Stimulated activated CD8-positive, alpha-beta memory T cell treated with anti-CD3 and anti-CD28 coated beads, Interleukin-15, amount 100 ng/mL, for 1 hour (primary cell): ENCODE data around the gene BBS7.

ENCODE experiments used
- DNase-seq: peaks from one replicate; pipeline ENCODE4 v3.0.0-alpha.2; 2020; ENCODE audit warnings: low read depth

Gene BBS7

GRCh38 chr4:121791481-121791880 is 78.8 kb downstream of the BBS7 start:
- DNase-seq = no peak

DNA sequence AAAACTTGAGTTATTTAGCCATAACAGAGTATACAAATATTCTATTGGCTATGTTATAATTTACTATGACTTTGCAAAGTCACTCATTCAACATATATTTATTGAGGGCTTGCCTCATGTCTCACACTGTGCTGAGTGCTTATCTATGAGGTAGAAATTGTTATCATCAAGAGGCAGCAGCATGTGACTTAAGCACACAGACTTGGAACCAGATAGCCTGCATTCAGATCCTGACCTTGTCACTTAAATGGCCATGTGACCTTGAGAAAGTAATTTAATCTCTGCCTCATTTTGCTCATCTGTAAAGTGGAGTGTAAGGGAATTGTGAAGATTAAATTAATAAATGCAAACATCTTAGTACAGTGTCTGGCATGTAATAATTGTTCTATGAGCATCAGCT is 79.3 kb downstream of the BBS7 start:
- no peak for DNase-seq

DNA sequence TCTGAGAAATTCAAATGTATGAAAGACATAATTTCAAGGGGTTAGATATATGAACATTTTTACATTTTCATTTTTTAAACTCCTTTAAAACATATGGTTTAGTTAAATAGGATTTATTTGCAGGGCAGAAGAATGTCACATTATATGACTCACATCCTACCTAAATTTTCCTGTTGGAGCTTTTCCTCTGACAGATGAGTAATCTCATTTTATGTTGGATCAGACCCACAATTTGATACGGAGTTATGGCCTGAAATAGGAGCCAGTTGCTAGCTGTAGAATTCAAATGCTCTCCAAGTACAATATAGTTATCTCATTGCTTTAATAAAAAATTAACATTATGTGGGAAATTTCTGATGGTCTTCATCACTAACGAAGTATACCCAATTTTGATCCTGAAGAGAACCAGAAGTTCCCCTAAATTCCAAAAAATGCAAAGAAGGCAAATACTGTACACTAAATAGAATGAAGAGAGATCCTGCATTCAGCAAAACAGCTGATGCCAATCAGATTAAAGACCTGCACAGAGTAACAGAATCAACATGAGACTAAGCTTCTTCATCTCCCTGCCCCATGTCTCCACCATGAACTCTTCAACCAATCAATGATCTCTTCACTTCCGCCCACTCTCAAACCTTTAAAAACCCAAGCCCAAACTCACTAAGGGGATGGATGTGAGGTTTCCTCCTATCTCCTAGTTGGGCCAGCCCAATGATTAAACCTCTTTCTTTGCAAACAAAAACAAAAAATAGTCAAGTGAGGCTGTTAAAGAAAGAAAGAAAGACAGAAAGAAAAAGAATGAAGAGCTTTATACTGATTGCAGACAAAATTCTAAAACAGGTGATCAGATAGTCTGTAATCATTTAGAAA is 80.1 kb downstream of the BBS7 start:
- no peak for DNase-seq

DNA sequence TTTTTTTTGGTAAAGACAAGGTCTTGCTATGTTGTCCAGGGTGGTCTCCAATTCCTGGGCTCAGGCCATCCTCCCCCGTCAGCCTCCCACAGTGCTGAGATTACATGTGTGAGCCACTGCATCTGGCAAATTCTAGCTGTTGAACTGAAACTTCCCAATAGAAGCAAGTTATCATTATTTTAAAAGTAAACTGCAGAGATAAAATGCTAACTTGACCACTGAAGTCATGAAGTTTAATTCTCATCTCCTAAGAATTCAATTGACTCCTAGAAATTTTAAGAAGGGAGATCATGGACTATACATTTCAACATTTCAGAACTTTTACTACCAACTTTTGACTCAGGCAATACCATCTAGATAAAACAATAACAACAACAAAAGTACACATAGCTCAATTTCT is 80.8 kb downstream of the BBS7 start:
- no peak for DNase-seq

DNA sequence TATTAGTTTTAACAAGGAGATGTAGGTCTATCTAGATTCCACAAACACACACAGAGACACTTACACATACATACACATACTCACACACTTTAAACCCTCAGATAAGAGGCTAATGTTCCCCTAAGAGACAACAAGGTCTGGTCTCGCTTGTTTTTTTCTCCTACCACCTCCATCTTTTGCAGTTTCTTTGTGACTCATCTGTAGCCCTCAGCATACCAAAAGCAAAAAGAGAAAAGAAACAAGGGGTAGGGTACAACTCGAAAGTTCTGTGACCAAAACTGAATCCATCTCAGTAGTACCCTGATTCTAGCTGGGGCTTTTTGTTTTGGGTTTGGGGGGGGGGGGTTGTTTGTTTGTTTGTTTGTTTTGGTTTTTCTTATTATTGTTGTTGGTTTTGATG is 81.4 kb downstream of the BBS7 start:
- no peak for DNase-seq

DNA sequence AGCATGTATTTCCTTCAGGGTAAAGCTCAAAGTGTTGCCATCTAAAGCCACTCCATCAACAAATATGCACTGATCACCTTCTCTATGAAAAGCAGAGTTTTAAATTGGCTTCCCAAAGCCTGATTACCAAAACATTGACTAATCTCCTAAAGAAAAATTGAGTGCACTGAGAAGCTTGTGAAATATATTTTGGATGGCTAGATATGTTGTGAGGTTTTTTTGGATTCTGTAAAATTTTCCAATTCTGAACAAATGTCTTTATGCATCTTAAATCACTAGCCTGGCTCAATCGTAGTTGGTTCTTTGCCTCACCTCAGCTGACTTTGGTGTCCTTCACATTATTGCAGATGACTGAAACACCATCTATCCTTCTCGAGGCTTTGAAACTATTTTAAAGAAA is 84.1 kb downstream of the BBS7 start:
- no peak for DNase-seq

- DNase-seq = no peak
Observed at GRCh38 chr4:121785479-121785878, 84.8 kb downstream of the BBS7 start.

- no peak for DNase-seq
Observed at GRCh38 chr4:121784975-121785374, 85.3 kb downstream of the BBS7 start.

DNA sequence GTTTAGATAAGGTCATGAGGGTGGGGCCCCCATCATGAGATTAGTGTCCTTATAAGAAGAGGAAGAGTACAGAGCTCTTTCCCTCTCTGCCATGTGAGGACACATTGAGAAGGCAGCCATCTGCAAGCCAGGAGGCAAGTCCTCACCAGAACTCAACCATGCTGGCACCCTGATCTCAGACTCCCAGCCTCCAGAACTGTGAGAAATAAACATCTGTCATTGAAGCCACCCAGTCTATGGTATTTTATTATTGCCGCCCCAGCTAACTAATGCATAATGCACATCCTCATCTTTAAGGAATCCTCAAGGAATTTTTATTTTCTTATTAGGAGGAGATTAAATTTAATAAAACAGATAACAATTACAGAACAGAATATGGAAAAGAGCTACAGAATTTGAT is 85.9 kb downstream of the BBS7 start:
- DNase-seq = no peak

GRCh38 chr4:121783210-121783609 is 87.1 kb downstream of the BBS7 start:
- no peak for DNase-seq

DNA sequence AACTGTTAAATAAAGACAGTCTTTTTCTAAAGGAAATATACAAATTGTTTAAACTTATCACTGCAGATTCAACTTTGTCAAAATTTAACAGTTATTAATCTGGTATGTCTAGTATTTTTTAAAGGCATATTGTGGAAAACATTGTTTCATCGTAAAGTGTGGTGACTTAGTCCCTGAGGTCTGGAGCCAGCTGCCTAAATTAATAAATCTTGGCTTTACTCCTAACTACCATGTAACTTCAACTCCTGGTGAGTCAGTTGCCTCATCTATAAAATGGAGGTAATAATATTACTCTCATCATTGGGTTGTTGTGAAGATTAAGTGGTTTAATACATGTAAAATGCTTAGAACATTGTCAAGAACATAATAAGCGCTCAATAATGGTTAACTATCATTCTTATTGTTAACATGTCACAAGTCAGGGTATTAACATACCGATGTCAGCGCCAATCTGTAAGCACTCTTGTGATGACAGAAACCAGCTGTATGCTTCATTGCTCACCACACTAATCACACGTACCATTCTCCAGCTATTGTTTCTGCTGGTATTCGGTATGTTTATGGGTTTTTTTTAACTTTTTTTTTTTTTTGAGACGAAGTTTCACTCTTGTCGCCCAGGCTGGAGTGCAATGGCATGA is 91.2 kb downstream of the BBS7 start:
- DNase-seq = no peak

DNA sequence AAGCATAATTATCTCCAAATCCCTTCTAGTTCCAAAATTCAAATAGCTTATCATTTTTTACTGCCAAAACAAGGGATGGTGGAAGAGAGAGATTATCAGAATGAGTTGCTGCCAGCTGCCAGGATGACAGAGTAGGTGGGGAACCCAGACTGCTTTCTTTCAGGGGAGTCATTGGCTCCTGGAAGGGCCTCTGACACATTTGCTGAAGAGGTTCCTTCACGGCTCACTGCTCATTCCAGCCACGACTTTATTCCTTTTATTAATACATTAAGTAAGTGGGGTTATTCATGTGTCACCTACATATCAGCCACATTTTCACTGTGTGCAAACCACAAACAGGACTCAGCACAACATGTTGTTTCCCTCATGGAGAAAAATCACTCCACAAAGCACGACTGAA is 92.6 kb downstream of the BBS7 start:
- no peak for DNase-seq

- DNase-seq = no peak
Observed at GRCh38 chr4:121776610-121777401, 93.5 kb downstream of the BBS7 start.
